Neutrophil (primary cell): ENCODE results near the gene RDH16.
A peak's percentile ranks its signal among the peaks of the same experiment; 100 is the strongest.

ENCODE experiments used
- H3K27ac ChIP-seq: fragments of 200-600 bp; sonication (generic); 2 replicates; pipeline ENCODE4 v1.5.1; 2016; ENCODE audit warnings: mild to moderate bottlenecking, moderate library complexity
- H3K27me3 ChIP-seq: fragments of 200-600 bp; sonication (generic); 2 replicates; pipeline ENCODE4 v1.6.0; 2016; ENCODE audit warnings: mild to moderate bottlenecking
- H3K36me3 ChIP-seq: fragments of 200-600 bp; sonication (generic); 2 replicates; pipeline ENCODE4 v1.5.1; 2017
- H3K4me1 ChIP-seq, 2 experiments: fragments of 200-600 bp in 1 of 2; sonication (generic) in 1 of 2; 1 replicate in 1 of 2; 2 replicates in 1 of 2; pipeline versions ENCODE4 v1.5.1 to v1.6.1; 2013 to 2016; ENCODE audit warnings: low read depth in 1 of 2, low read length in 1 of 2, mild to moderate bottlenecking in 1 of 2, moderate library complexity in 1 of 2; ENCODE audit not compliant: control insufficient read depth in 1 of 2, insufficient read depth in 1 of 2
- H3K4me3 ChIP-seq, 2 experiments: fragments of 200-600 bp in 1 of 2; sonication (generic) in 1 of 2; 1 replicate in 1 of 2; 2 replicates in 1 of 2; pipeline ENCODE4 v1.5.1; 2013 to 2016; ENCODE audit warnings: low read depth in 1 of 2, low read length in 1 of 2, mild to moderate bottlenecking in 1 of 2, moderate library complexity in 1 of 2
- H3K9me3 ChIP-seq: fragments of 200-600 bp; sonication (generic); 2 replicates; pipeline ENCODE4 v1.5.1; 2016
- CTCF ChIP-seq: fragments of 200-600 bp; sonication (generic); IDR thresholded peaks from 2 replicates; pipeline ENCODE4 v1.5.1; 2016; ENCODE audit warnings: antibody characterized with exemption

Gene RDH16

GRCh38 chr12:56957229-56958052 lies at the start of gene RDH16:
TSS of gene RDH16 (minus strand) at chr12:56957608. CDS start at chr12:56957462, 146 bp downstream.
- Histone ChIP-seq H3K27me3 (no peaks in the 10 kb centered on the region), H3K27ac (no peak within 1 kb of the TSS), H3K36me3 (no peaks in the 10 kb centered on the region), H3K4me3 (no peak within 1 kb of the TSS), H3K9me3 (peaks cover 8% of the 10 kb centered on the region), H3K4me1 (peaks cover 13 to 18% of the 10 kb centered on the region in 2 experiments)
- TF ChIP-seq CTCF: no peak

DNA sequence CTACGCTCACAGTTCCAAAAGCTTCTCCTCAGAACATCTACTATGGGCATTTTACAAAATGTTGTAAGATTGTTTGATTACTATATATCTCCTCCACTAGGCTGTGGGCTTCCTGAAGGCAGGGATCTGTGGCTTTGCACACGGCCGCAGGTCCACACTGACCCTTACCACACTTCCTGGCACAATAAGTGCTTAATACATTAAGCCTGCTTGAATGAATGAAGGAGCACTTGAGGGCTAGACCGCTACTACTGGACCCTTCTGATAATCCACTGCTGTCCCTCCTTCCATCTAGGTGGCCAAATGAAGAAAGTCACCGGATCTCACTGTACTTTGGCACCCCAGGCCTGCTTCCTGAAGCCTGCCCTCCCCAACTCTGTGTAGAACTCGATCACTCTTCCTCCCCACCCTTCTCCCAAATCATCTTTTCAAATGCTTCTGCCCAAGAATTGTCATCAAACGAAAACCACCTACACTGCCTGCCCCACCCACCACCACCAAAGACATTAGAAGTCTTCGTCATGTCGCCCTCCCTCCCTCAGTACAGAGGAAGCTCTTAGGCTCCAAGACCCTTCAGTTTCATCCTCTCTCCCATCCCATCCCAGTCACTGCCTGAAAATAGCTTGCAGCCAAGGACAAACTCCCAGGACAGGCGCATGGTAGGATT lies 49.5 kb upstream of the RDH16 start:
- H3K36me3 ChIP-seq: peaks cover 22% of the 10 kb centered on the region
- H3K4me3 ChIP-seq: peak overlapping the region in 1 of 2 experiments; percentile 18
- no peak overlapping the region for H3K27ac ChIP-seq
- peaks cover 15% of the 10 kb centered on the region for H3K27me3 ChIP-seq
- H3K9me3 ChIP-seq: no peaks in the 10 kb centered on the region
- no peak for TF ChIP-seq CTCF
- H3K4me1 ChIP-seq: peaks cover 10 to 15% of the 10 kb centered on the region in 2 experiments

DNA sequence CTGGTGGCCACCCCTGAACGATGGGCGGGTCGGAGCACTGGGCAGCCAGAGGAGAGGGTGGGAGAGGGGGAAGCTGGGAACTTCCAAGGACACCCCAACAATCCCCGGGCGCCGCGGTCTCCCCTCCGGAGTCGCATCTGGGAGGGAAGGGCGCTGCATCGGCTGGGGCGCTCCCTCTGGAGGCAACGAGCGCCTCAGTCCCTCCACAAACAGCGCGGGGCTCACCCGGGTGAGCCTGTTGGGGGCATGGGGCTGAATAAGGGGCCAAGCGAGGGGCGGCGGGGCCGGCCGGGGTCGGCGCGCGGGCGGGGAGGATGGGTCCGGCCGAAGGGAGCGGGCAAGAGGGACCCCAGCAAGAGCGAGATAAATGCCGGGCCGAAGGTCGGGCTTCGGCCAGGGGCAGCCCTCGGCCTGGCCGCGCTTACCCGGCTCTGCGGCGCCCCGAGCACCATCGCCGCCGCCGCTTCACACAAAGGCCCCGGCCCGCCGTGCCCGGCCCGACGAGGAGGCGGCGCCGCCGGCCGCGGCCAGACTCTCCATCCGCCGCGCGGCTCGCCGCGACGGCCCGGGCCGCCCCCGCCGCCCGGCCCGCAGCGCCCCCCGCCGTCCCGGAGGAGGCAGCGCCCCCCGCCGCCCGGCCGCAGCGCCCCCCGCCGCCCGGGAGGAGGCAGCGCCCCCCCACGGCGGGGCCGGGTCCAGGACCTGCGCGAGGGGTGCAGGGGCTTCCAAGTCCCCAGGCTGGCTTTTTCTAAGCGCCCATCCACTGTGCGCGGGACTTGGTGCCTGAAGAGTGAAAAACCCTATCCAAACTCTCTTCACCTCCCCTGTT lies 48.8 kb upstream of the RDH16 start, which contains the start of gene ZBTB39:
Gene ZBTB39, minus strand, starts transcription at position 567 of the 829 bp plus-strand sequence. CDS start 1,629 bp downstream, outside the sequence.
- Histone ChIP-seq H3K4me3 (peak within 1 kb of the TSS; percentile 37 to 63), H3K27ac (no peak within 1 kb of the TSS), H3K4me1 (peaks cover 10 to 15% of the 10 kb centered on the region in 2 experiments), H3K9me3 (no peaks in the 10 kb centered on the region), H3K27me3 (peaks cover 15% of the 10 kb centered on the region), H3K36me3 (peaks cover 22% of the 10 kb centered on the region)
- TF ChIP-seq CTCF: no peak

- Histone ChIP-seq H3K27ac (no peak overlapping the region), H3K9me3 (no peaks in the 10 kb centered on the region), H3K4me1 (peaks cover 10 to 15% of the 10 kb centered on the region in 2 experiments), H3K4me3 (no peak overlapping the region), H3K36me3 (peaks cover 22% of the 10 kb centered on the region), H3K27me3 (peaks cover 15% of the 10 kb centered on the region)
- no peak for TF ChIP-seq CTCF
These were observed 47.2 kb upstream of the RDH16 start for GRCh38 chr12:57004651-57005050.

GRCh38 chr12:57003395-57003794 lies 46.0 kb upstream of the RDH16 start:
- H3K27me3 ChIP-seq: peaks cover 15% of the 10 kb centered on the region
- H3K4me3 ChIP-seq: no peak overlapping the region
- peaks cover 10 to 15% of the 10 kb centered on the region in 2 experiments for H3K4me1 ChIP-seq
- H3K27ac ChIP-seq: no peak overlapping the region
- no peaks in the 10 kb centered on the region for H3K9me3 ChIP-seq
- H3K36me3 ChIP-seq: peaks cover 22% of the 10 kb centered on the region
- no peak for TF ChIP-seq CTCF
